Measurements from ENCODE around the gene STARD13. TPM values are rescaled to one million over a fixed set of nuclear protein-coding genes. Genes with fewer than 3 reads are reported as not detected.
A peak's percentile ranks its signal among the peaks of the same experiment; 100 is the strongest.

The STARD13 gene
- total and polyA plus RNA-seq, 2 donors = 1.7 to 2.0 TPM

GRCh38 chr13:33206945-33207614 is 78.5 kb downstream of the STARD13 start:
- Histone ChIP-seq H3K4me1 (ENCODE audit: control insufficient read depth in 2 of 2, insufficient read depth in 2 of 2, low read length in 2 of 2) (peaks cover 0 to 9% of the 10 kb centered on the region in 2 donors), H3K9me3 (ENCODE audit: control insufficient read depth in 2 of 2, insufficient read depth in 1 of 2, low read length in 1 of 2) (no peaks in the 10 kb centered on the region), H3K27me3 (ENCODE audit: control insufficient read depth in 2 of 2, insufficient read depth in 1 of 2, low read length in 1 of 2) (no peaks in the 10 kb centered on the region), H3K27ac (ENCODE audit: low read depth in 1 of 2, low read length in 1 of 2) (peak overlapping the region in 1 of 2 donors; percentile 21), H3K4me3 (ENCODE audit: low read length in 2 of 2) (no peak overlapping the region), H3K36me3 (ENCODE audit: control insufficient read depth in 2 of 2, insufficient read depth in 2 of 2, low read length in 1 of 2) (no peaks in the 10 kb centered on the region)
- no peak for DNase-seq (ENCODE audit: low read depth in 6 of 9, low spot score in 9 of 9)
- WGBS = 77% methylated on average over 5 of the region's 5 CpGs

- no peaks in the 10 kb centered on the region for H3K27me3 ChIP-seq (ENCODE audit: control insufficient read depth in 2 of 2, insufficient read depth in 1 of 2, low read length in 1 of 2)
- no peak overlapping the region for H3K27ac ChIP-seq (ENCODE audit: low read depth in 1 of 2, low read length in 1 of 2)
- H3K4me1 ChIP-seq (ENCODE audit: control insufficient read depth in 2 of 2, insufficient read depth in 2 of 2, low read length in 2 of 2) = peaks cover 0 to 9% of the 10 kb centered on the region in 2 donors
- H3K36me3 ChIP-seq (ENCODE audit: control insufficient read depth in 2 of 2, insufficient read depth in 2 of 2, low read length in 1 of 2) = no peaks in the 10 kb centered on the region
- no peak overlapping the region for H3K4me3 ChIP-seq (ENCODE audit: low read length in 2 of 2)
- WGBS = 96% methylated on average over 3 of the region's 3 CpGs
- H3K9me3 ChIP-seq (ENCODE audit: control insufficient read depth in 2 of 2, insufficient read depth in 1 of 2, low read length in 1 of 2) = no peaks in the 10 kb centered on the region
- DNase-seq (ENCODE audit: low read depth in 6 of 9, low spot score in 9 of 9) = no peak
Observed at GRCh38 chr13:33206425-33206824, 79.1 kb downstream of the STARD13 start.

DNA sequence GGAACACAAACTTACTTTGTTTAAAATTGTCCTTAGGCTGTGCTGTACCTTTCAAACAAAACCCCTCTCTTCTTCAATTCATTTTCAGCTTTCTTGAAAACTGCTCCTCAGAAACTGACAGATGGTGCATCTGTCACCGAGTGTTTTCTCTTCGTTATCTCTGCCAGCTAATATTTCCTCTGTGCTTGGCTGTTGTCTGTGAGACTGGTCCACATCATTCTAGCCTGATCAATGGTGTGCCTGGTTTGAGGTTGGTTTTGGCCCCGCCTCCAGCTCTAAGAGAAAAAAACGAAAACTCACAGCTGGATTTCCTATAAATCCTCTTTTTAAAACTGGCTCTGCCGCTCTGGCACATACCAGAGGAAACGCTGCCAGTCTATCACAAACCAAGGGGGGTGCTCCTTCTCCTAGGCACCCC is 79.7 kb downstream of the STARD13 start:
- Histone ChIP-seq H3K4me3 (ENCODE audit: low read length in 2 of 2) (no peak overlapping the region), H3K9me3 (ENCODE audit: control insufficient read depth in 2 of 2, insufficient read depth in 1 of 2, low read length in 1 of 2) (no peaks in the 10 kb centered on the region), H3K27ac (ENCODE audit: low read depth in 1 of 2, low read length in 1 of 2) (no peak overlapping the region), H3K27me3 (ENCODE audit: control insufficient read depth in 2 of 2, insufficient read depth in 1 of 2, low read length in 1 of 2) (no peaks in the 10 kb centered on the region), H3K36me3 (ENCODE audit: control insufficient read depth in 2 of 2, insufficient read depth in 2 of 2, low read length in 1 of 2) (no peaks in the 10 kb centered on the region), H3K4me1 (ENCODE audit: control insufficient read depth in 2 of 2, insufficient read depth in 2 of 2, low read length in 2 of 2) (peaks cover 0 to 9% of the 10 kb centered on the region in 2 donors)
- DNase-seq (ENCODE audit: low read depth in 6 of 9, low spot score in 9 of 9) = peak in 1 of 9 donors; percentile 15
- WGBS = 8% methylated on average over 6 of the region's 6 CpGs

DNA sequence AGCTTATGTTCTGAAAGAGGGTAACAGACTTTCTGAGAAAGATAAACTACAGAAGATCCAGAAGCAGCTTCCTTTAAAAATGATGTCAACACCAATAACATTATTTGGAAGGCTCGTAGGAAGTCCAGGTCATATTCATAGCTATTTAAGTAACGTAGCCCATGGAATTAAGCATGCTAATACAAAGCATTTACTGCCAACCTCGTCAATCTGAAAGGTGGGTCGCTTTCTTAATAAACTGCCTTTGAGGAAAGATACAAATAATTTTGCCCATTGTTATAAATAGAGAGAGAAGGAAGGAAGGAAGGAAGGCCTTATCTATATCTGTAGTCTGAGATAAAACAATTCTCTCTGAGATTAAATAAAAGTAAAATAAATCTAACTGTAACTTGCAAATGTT is 80.3 kb downstream of the STARD13 start:
- Histone ChIP-seq H3K36me3 (ENCODE audit: control insufficient read depth in 2 of 2, insufficient read depth in 2 of 2, low read length in 1 of 2) (no peaks in the 10 kb centered on the region), H3K27me3 (ENCODE audit: control insufficient read depth in 2 of 2, insufficient read depth in 1 of 2, low read length in 1 of 2) (no peaks in the 10 kb centered on the region), H3K27ac (ENCODE audit: low read depth in 1 of 2, low read length in 1 of 2) (peak overlapping the region in 1 of 2 donors; percentile 43), H3K4me3 (ENCODE audit: low read length in 2 of 2) (no peak overlapping the region), H3K9me3 (ENCODE audit: control insufficient read depth in 2 of 2, insufficient read depth in 1 of 2, low read length in 1 of 2) (no peaks in the 10 kb centered on the region), H3K4me1 (ENCODE audit: control insufficient read depth in 2 of 2, insufficient read depth in 2 of 2, low read length in 2 of 2) (peaks cover 0 to 9% of the 10 kb centered on the region in 2 donors)
- whole genome bisulfite sequencing = 78% methylated on average over 4 of the region's 4 CpGs
- DNase-seq (ENCODE audit: low read depth in 6 of 9, low spot score in 9 of 9) = no peak

- Histone ChIP-seq H3K9me3 (ENCODE audit: control insufficient read depth in 2 of 2, insufficient read depth in 1 of 2, low read length in 1 of 2) (no peaks in the 10 kb centered on the region), H3K36me3 (ENCODE audit: control insufficient read depth in 2 of 2, insufficient read depth in 2 of 2, low read length in 1 of 2) (no peaks in the 10 kb centered on the region), H3K27me3 (ENCODE audit: control insufficient read depth in 2 of 2, insufficient read depth in 1 of 2, low read length in 1 of 2) (no peaks in the 10 kb centered on the region), H3K4me3 (ENCODE audit: low read length in 2 of 2) (no peak overlapping the region), H3K4me1 (ENCODE audit: control insufficient read depth in 2 of 2, insufficient read depth in 2 of 2, low read length in 2 of 2) (peaks cover 0 to 9% of the 10 kb centered on the region in 2 donors), H3K27ac (ENCODE audit: low read depth in 1 of 2, low read length in 1 of 2) (peak overlapping the region in 1 of 2 donors; percentile 44)
- WGBS = 85% methylated on average over 12 of the region's 12 CpGs
- no peak for DNase-seq (ENCODE audit: low read depth in 6 of 9, low spot score in 9 of 9)
Observed at GRCh38 chr13:33204130-33204927, 81.2 kb downstream of the STARD13 start.

DNA sequence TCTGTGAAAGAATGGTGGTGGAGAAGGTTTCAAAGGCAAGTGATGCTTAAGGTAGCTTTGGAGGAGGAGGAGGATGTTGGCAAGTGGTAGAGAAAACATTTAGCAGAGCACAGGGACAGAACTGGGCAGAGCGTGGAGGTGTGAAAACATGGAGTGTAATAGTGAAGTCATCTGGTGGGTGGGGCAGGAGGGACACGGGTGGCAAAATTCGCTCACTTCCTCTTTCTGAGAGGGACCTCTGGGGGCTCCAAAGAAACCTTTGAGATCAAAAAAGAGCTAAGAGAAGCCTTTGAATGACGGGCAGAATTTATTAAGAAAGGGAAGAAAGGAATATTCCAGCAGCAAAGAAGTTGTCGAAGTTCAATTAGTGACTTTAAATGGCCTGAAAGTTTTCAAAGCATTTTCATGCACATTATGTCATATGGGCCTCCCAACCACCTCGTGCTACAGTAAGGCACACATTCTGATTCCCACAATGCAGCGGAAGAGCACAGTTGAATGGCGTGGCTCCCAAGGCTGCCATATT is 82.8 kb downstream of the STARD13 start:
- no peak overlapping the region for H3K4me3 ChIP-seq (ENCODE audit: low read length in 2 of 2)
- no peaks in the 10 kb centered on the region for H3K27me3 ChIP-seq (ENCODE audit: control insufficient read depth in 2 of 2, insufficient read depth in 1 of 2, low read length in 1 of 2)
- H3K4me1 ChIP-seq (ENCODE audit: control insufficient read depth in 2 of 2, insufficient read depth in 2 of 2, low read length in 2 of 2) = peaks cover 0 to 7% of the 10 kb centered on the region in 2 donors
- WGBS = 86% methylated on average over 8 of the region's 8 CpGs
- H3K9me3 ChIP-seq (ENCODE audit: control insufficient read depth in 2 of 2, insufficient read depth in 1 of 2, low read length in 1 of 2) = no peaks in the 10 kb centered on the region
- no peaks in the 10 kb centered on the region for H3K36me3 ChIP-seq (ENCODE audit: control insufficient read depth in 2 of 2, insufficient read depth in 2 of 2, low read length in 1 of 2)
- DNase-seq (ENCODE audit: low read depth in 6 of 9, low spot score in 9 of 9) = no peak
- no peak overlapping the region for H3K27ac ChIP-seq (ENCODE audit: low read depth in 1 of 2, low read length in 1 of 2)

- 90% methylated on average over 1 of the region's 1 CpG for WGBS
- H3K27ac ChIP-seq (ENCODE audit: low read depth in 1 of 2, low read length in 1 of 2) = no peak overlapping the region
Observed at GRCh38 chr13:33201659-33202058, 83.9 kb downstream of the STARD13 start.

DNA sequence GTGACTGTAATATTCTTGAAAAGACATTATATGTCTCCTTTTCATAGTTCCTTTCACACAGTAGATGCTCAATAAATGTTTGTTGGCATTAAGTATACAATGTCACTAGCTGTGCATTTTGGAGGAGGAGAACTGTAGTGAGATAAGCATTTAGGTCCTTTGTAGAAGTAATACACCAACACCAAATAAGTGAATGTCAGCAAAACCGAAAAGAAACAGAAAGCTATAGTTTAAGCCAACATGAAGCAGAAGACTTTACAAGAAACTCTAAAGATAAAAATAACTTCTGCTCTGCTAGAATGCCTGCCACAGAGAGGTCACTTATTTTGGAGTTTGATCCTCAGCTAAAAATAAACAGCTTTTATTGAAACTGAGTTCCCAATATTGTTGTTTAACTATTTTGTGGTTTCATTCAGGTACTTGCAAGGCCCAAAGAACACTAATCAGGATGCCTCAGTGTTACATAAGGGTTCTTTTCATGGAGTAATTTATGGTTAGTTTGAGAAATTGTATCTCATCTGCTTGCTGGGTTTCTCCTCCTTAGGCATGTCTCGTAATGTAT is 86.2 kb downstream of the STARD13 start:
- Histone ChIP-seq H3K27me3 (ENCODE audit: control insufficient read depth in 2 of 2, insufficient read depth in 1 of 2, low read length in 1 of 2) (no peaks in the 10 kb centered on the region), H3K27ac (ENCODE audit: low read depth in 1 of 2, low read length in 1 of 2) (no peak overlapping the region), H3K9me3 (ENCODE audit: control insufficient read depth in 2 of 2, insufficient read depth in 1 of 2, low read length in 1 of 2) (no peaks in the 10 kb centered on the region), H3K36me3 (ENCODE audit: control insufficient read depth in 2 of 2, insufficient read depth in 2 of 2, low read length in 1 of 2) (no peaks in the 10 kb centered on the region), H3K4me3 (ENCODE audit: low read length in 2 of 2) (no peak overlapping the region), H3K4me1 (ENCODE audit: control insufficient read depth in 2 of 2, insufficient read depth in 2 of 2, low read length in 2 of 2) (no peaks in the 10 kb centered on the region)
- 99% methylated on average over 2 of the region's 2 CpGs for WGBS
- DNase-seq (ENCODE audit: low read depth in 6 of 9, low spot score in 9 of 9) = no peak

More at GRCh38 chr13:33201659-33202058, 83.9 kb downstream of the STARD13 start:
- H3K4me1 ChIP-seq (ENCODE audit: control insufficient read depth in 2 of 2, insufficient read depth in 2 of 2, low read length in 2 of 2) = peaks cover 0 to 6% of the 10 kb centered on the region in 2 donors
- H3K4me3 ChIP-seq (ENCODE audit: low read length in 2 of 2) = no peak overlapping the region
- no peaks in the 10 kb centered on the region for H3K9me3 ChIP-seq (ENCODE audit: control insufficient read depth in 2 of 2, insufficient read depth in 1 of 2, low read length in 1 of 2)
- no peaks in the 10 kb centered on the region for H3K36me3 ChIP-seq (ENCODE audit: control insufficient read depth in 2 of 2, insufficient read depth in 2 of 2, low read length in 1 of 2)
- H3K27me3 ChIP-seq (ENCODE audit: control insufficient read depth in 2 of 2, insufficient read depth in 1 of 2, low read length in 1 of 2) = no peaks in the 10 kb centered on the region
- DNase-seq (ENCODE audit: low read depth in 6 of 9, low spot score in 9 of 9) = no peak

DNA sequence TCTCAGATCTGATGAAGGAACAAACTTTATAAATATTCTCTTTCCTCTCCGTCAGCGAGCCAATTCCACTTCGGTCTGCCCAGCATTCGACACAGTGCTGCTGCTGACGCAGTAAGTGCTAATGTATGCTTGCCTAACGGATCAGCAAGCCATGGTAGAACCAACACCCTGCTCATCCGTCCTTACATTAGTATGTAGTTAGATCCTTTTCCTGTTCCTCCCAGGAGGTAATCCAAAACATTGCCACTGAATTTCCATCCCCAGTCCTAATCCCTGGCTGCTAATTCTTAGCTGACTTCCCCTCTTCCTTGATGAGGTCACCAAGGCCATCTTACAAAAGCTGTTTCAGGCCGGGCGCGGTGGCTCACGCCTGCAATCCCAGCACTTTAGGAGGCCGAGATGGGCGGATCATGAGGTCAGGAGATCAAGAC is 88.0 kb downstream of the STARD13 start:
- no peaks in the 10 kb centered on the region for H3K9me3 ChIP-seq (ENCODE audit: control insufficient read depth in 2 of 2, insufficient read depth in 1 of 2, low read length in 1 of 2)
- H3K4me3 ChIP-seq (ENCODE audit: low read length in 2 of 2) = no peak overlapping the region
- DNase-seq (ENCODE audit: low read depth in 6 of 9, low spot score in 9 of 9) = no peak
- H3K4me1 ChIP-seq (ENCODE audit: control insufficient read depth in 2 of 2, insufficient read depth in 2 of 2, low read length in 2 of 2) = no peaks in the 10 kb centered on the region
- WGBS = 97% methylated on average over 13 of the region's 13 CpGs
- no peaks in the 10 kb centered on the region for H3K27me3 ChIP-seq (ENCODE audit: control insufficient read depth in 2 of 2, insufficient read depth in 1 of 2, low read length in 1 of 2)
- H3K27ac ChIP-seq (ENCODE audit: low read depth in 1 of 2, low read length in 1 of 2) = no peak overlapping the region
- H3K36me3 ChIP-seq (ENCODE audit: control insufficient read depth in 2 of 2, insufficient read depth in 2 of 2, low read length in 1 of 2) = no peaks in the 10 kb centered on the region

Measured in thymus (tissue), 11 donors.